ENCODE results near the gene IL1RL1. TPM values are rescaled to one million over a fixed set of nuclear protein-coding genes. Genes with fewer than 3 reads are reported as not detected.

IL1RL1 gene
- 25.8 and 85.2 TPM in 2 replicates for total RNA-seq

DNA sequence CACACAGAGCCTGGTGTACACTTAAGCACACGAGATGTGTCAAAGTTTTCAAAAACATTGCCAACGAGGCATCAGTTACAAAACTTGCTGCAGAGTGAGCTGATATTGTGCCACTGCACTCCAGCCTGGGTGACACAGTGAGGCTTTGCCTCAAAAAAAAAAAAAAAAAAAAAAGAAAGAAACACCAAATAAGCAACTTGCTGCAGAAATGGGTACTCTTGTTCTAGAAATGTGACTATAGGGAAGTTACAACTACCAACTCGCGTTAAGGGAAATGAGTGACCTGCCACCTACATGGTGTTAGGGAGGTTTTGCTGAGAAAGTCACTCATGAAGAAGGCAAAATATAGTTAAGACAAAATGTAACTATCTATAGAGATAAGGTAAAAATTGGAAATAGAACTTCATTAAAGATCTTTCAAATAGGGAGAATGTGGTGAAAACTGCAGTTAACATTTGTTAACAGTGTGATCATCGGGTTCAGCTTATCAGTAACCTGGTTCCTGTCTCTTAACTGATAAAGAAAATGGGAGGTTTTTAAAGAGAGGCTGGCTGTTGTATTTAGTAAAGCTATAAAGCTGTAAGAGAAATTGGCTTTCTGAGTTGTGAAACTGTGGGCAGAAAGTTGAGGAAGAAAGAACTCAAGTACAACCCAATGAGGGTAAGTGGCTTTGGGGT, at the start of gene IL1RL1:
Gene IL1RL1, plus strand, starts transcription at position 600 of the 677 bp plus-strand sequence. CDS start 26,702 bp downstream, outside the sequence.

DNA sequence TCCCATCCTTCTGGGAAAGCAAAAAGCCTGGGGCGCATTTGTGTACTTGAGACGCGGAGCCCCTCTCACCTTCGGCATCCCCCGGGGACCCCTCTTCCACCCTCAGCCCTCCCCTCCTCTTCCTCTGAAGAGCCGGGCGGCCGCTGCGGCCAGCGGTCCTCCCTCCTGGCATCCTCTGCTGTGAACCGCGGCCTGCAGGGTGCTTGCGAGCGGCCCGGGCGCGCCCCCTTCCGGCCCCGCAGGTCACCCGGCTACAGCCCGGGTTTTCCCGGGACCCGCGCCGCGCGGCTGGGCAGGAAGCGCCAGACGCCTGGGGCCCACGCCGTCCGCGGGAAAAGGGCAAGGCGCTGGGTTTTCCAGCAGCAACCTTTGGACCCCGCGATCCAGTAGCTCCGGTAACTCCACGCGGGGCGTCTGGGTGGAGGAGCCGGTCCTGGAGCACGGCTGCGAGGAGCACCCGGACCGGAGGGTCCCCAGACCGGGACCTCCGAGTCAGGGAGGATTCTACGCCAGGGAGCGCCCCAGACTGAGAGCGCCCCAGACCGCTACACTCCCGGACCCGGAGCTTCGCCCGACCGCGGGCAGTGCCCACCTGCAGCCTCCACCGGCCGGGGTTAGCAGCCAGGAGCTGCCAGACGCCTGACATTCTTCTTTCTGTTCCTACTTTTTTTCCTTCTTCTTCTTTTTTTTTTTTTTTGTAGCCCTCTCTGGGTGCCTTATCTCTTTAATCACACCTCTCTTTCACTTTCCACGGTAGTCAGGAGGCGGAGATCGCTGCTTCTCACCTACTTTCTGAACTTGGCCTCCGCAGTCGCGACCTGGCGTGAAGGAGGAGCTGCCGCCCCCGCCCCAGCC, 44.4 kb downstream of the IL1RL1 start, which contains the start of gene IL18R1:
Gene IL18R1, plus strand, starts transcription at position 271 of the 855 bp plus-strand sequence. CDS start 6,865 bp downstream, outside the sequence.

Other genes starting within 250 kb of the IL1RL1 start
- gene IL1R1, start 168.8 kb upstream of the IL1RL1 start, total RNA-seq, result 258 and 301 TPM in 2 replicates
- gene IL1RL2, start 124.5 kb upstream of the IL1RL1 start, total RNA-seq, result 1.4 and 1.8 TPM in 2 replicates
- 4.5 and 5.3 TPM in 2 replicates for gene IL18R1, start 44.2 kb downstream of the IL1RL1 start, total RNA-seq
- under 0.01 TPM in 1 of 2 replicates, not detected in the other for gene IL18RAP, start 111.6 kb downstream of the IL1RL1 start, total RNA-seq
- not detected in 2 replicates for gene SLC9A4, start 161.7 kb downstream of the IL1RL1 start, total RNA-seq

All from cardiac atrium fibroblast (primary cell).